ENCODE results near the gene TP53I11.

DNA sequence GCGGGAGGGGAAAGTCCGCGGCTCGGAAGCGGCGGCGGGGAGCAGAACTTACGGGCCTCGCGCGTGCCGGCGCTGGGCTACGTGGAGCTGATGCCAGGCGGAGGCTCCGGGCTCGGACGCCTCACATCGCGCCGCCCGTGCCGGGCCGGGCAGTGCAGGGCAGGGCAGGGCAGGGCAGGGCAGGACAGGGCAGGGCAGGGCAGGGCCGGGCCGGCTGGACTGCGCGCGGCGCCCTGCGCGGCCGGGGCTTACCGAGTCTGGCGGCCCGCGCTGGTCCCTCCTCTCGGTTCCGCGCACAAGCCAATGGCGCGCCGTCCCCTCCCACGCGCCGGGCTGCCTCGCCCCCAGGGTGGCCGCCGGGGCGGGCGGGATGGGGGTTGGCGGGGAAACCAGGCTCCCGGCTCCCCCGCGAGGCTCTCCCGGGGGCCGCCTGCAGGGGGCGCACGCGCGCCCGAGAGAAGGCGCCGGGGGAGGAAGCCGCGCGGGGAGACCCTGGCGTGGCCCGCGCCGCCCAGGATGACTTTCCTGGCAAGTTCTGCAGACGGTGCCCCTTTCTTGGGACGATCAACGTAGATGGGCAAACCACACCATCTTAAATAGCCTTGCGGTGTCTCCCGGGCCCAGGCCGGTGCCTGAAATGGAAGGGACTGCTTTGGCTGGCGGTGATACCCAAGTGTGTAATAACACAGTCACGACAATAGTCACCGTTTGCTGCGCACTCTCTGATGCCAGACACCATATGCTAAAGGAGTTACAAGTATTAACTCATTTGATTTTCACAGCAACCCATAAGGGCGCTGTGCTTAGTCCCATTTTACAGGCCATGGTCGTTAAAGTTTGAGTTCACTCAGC is at the start of gene TP53I11:
- TF ChIP-seq TAF1 (IDR thresholded peaks at IDR 0.05; ENCODE audit: borderline replicate concordance, low read depth, low read length): no peak
- TF ChIP-seq POLR2AphosphoS5 (IDR thresholded peaks at IDR 0.05; ENCODE audit: low read depth, low read length): no peak
